SK-N-SH (cell line): ENCODE data around the gene LRRN1. TPM values are rescaled to one million over a fixed set of nuclear protein-coding genes. Genes with fewer than 3 reads are reported as not detected.

ENCODE experiments used
- CTCF ChIA-PET: fragments of 300-600, 350-600 bp; formaldehyde crosslinking; extraction: SDS; loops from one replicate; lab custom pipeline; 2021; lab: Yijun Ruan, JAX
- POLR2A ChIA-PET: fragments of 350-600 bp; sonication (Branson Sonifier 250); formaldehyde crosslinking; extraction: SDS; loops from one replicate; lab custom pipeline; 2020; ENCODE audit warnings: antibody characterized with exemption, inconsistent platforms; lab: Yijun Ruan, JAX
- DNase-seq: peaks from one replicate; pipeline ENCODE4 v3.0.0; 2012
- H2AFZ ChIP-seq: fragments of 200-600 bp; sonication (generic); 2 replicates; pipeline ENCODE4 v1.8.1; 2016; ENCODE audit warnings: antibody characterized with exemption, mild to moderate bottlenecking, low read depth
- H3F3A ChIP-seq: fragments of 200-600 bp; sonication (generic); replicated peaks from 2 replicates; pipeline ENCODE3; 2016; ENCODE audit warnings: antibody characterized with exemption, mild to moderate bottlenecking; ENCODE audit not compliant: insufficient read depth
- H3K27ac ChIP-seq, 2 experiments: fragments of 200-500 bp in 1 of 2; fragments of 200-600 bp in 1 of 2; sonication (Bioruptor generic) in 1 of 2; sonication (generic), shearing (Covaris generic) in 1 of 2; 2 replicates each; pipeline versions ENCODE4 v1.5.1 to v1.6.1; 2014 to 2016; ENCODE audit warnings: low read depth in 2 of 2, inconsistent platforms in 1 of 2, low read length in 1 of 2, mild to moderate bottlenecking in 1 of 2, mixed read lengths in 1 of 2
- H3K27me3 ChIP-seq: fragments of 200-600 bp; sonication (generic), shearing (Covaris generic); 2 replicates; pipeline ENCODE4 v1.6.1; 2016; ENCODE audit warnings: mixed run types; ENCODE audit not compliant: insufficient read depth
- H3K36me3 ChIP-seq, 2 experiments: fragments of 200-500 bp in 1 of 2; fragments of 200-600 bp in 1 of 2; sonication (Bioruptor generic) in 1 of 2; sonication (generic) in 1 of 2; replicated peaks in 1 of 2; 2 replicates each; pipeline versions ENCODE3 to v1.5.1; 2014 to 2016; ENCODE audit warnings: low read length in 1 of 2, mild to moderate bottlenecking in 1 of 2; ENCODE audit not compliant: insufficient read depth in 2 of 2, control insufficient read depth in 1 of 2
- H3K4me1 ChIP-seq, 2 experiments: fragments of 200-500 bp in 1 of 2; fragments of 200-600 bp in 1 of 2; sonication (Bioruptor generic) in 1 of 2; sonication (generic), shearing (Covaris generic) in 1 of 2; 2 replicates each; pipeline versions ENCODE4 v1.5.1 to v1.6.1; 2014 to 2016; ENCODE audit warnings: low read depth in 1 of 2, low read length in 1 of 2, mixed run types in 1 of 2; ENCODE audit not compliant: insufficient read depth in 2 of 2, control insufficient read depth in 1 of 2
- H3K4me2 ChIP-seq: fragments of 200-600 bp; sonication (generic), shearing (Covaris generic); 2 replicates; pipeline ENCODE4 v1.6.1; 2017; ENCODE audit warnings: mixed run types
- H3K4me3 ChIP-seq, 2 experiments: fragments of 200-500 bp in 1 of 2; fragments of 200-600 bp in 1 of 2; sonication (Bioruptor generic) in 1 of 2; sonication (generic), shearing (Covaris generic) in 1 of 2; 2 replicates each; pipeline versions ENCODE4 v1.5.1 to v1.8.1; 2014 to 2016; ENCODE audit warnings: low read depth in 2 of 2, inconsistent platforms in 1 of 2, low read length in 1 of 2, mild to moderate bottlenecking in 1 of 2, mixed read lengths in 1 of 2, moderate library complexity in 1 of 2
- H3K79me2 ChIP-seq: fragments of 200-600 bp; sonication (generic); 2 replicates; pipeline ENCODE4 v1.8.1; 2017; ENCODE audit warnings: mild to moderate bottlenecking; ENCODE audit not compliant: insufficient read depth
- H3K9ac ChIP-seq: fragments of 200-600 bp; sonication (generic); 2 replicates; pipeline ENCODE4 v1.6.1; 2017; ENCODE audit warnings: mixed run types
- H3K9me2 ChIP-seq: fragments of 200-600 bp; sonication (generic); 2 replicates; pipeline ENCODE4 v1.6.1; 2017; ENCODE audit warnings: mixed run types
- H3K9me3 ChIP-seq: fragments of 200-600 bp; sonication (generic); 2 replicates; pipeline ENCODE4 v1.6.1; 2017; ENCODE audit warnings: mixed run types, mild to moderate bottlenecking, moderate library complexity
- H4K20me1 ChIP-seq: fragments of 200-600 bp; sonication (generic); 2 replicates; pipeline ENCODE4 v1.6.1; 2017; ENCODE audit warnings: mild to moderate bottlenecking, mixed run types; ENCODE audit not compliant: insufficient read depth
- FOSL2 ChIP-seq: IDR thresholded peaks from 2 replicates; pipeline ENCODE4 v1.4.0; 2012; ENCODE audit warnings: low read depth, mild to moderate bottlenecking, moderate library complexity, borderline replicate concordance
- FOXJ3 ChIP-seq: sonication (generic); formaldehyde crosslinking; IDR thresholded peaks from 2 replicates; pipeline ENCODE4 v1.5.1; 2020; ENCODE audit warnings: mild to moderate bottlenecking, missing genetic modification reagents
- FOXM1 ChIP-seq: IDR thresholded peaks from 2 replicates; pipeline ENCODE4 v1.4.0; 2012; ENCODE audit warnings: low read depth, mild to moderate bottlenecking
- GABPA ChIP-seq: IDR thresholded peaks from 2 replicates; pipeline ENCODE4 v1.4.0; 2012; ENCODE audit warnings: low read depth, mild to moderate bottlenecking
- IRF3 ChIP-seq: fragments of 150-350 bp; IDR thresholded peaks from 2 replicates; pipeline ENCODE4 v1.6.1; 2016; ENCODE audit warnings: mild to moderate bottlenecking, low read depth, low read length
- MEF2A ChIP-seq: IDR thresholded peaks from 2 replicates; pipeline ENCODE4 v1.4.0; 2012; ENCODE audit warnings: low read depth, borderline replicate concordance
- NFIC ChIP-seq: IDR thresholded peaks from 2 replicates; pipeline ENCODE4 v1.4.0; 2012; ENCODE audit warnings: borderline replicate concordance
- PBX3 ChIP-seq: IDR thresholded peaks from 2 replicates; pipeline ENCODE4; 2012
- RAD21 ChIP-seq: IDR thresholded peaks from 2 replicates; pipeline ENCODE4 v1.6.1; 2012; ENCODE audit warnings: mild to moderate bottlenecking, low read length
- RXRA ChIP-seq: IDR thresholded peaks from 2 replicates; pipeline ENCODE4 v1.4.0; 2012; ENCODE audit warnings: low read depth, mild to moderate bottlenecking, borderline replicate concordance
- SIN3A ChIP-seq: IDR thresholded peaks from 2 replicates; pipeline ENCODE4 v1.6.1; 2012; ENCODE audit warnings: low read depth, mild to moderate bottlenecking, low read length, moderate library complexity, borderline replicate concordance
- SMC3 ChIP-seq: IDR thresholded peaks from 2 replicates; pipeline ENCODE4 v1.6.1; 2012; ENCODE audit warnings: low read depth, low read length, improper control_type of control experiment
- TAF1 ChIP-seq: IDR thresholded peaks from 2 replicates; pipeline ENCODE4 v1.6.1; 2012; ENCODE audit warnings: low read depth, mild to moderate bottlenecking, low read length, moderate library complexity, borderline replicate concordance
- USF1 ChIP-seq: IDR thresholded peaks from 2 replicates; pipeline ENCODE4 v1.4.0; 2012; ENCODE audit warnings: low read depth, borderline replicate concordance
- USF2 ChIP-seq: fragments of 150-350 bp; IDR thresholded peaks from 2 replicates; pipeline ENCODE4 v1.6.1; 2017; ENCODE audit warnings: antibody characterized with exemption, low read length, low read depth, borderline replicate concordance
- WGBS: methylation state at CpG from one replicate; pipeline ENCODE4 v1.1.6; 2017; ENCODE audit warnings: low lambda C conversion rate; 5-methylcytosine and 5-hydroxymethylcytosine counted together
- polyA plus RNA-seq, 3 experiments: library from polyadenylated mRNA; depleted of rRNA; stranded (reverse); fragments of >200 nt; gene quantifications; 2 replicates each; pipeline ENCODE4 v1.2.3, GENCODE V29; 2012

LRRN1 gene
- polyA plus RNA-seq, 1 of the 3 experiments (the other 2 are of a cell fraction) = 0.03 TPM

- no peak overlapping the region for H3K27ac ChIP-seq
- no peak overlapping the region for H3K4me3 ChIP-seq
- H2AFZ ChIP-seq = no peak overlapping the region
- H3K9me3 ChIP-seq = peaks cover 11% of the 10 kb centered on the region
- POLR2A ChIA-PET = no interaction called here
- 44% methylated on average over 2 of the region's 2 CpGs for WGBS
- H3F3A ChIP-seq = no peaks in the 10 kb centered on the region
- no peaks in the 10 kb centered on the region for H3K27me3 ChIP-seq
- no peaks in the 10 kb centered on the region for H3K9me2 ChIP-seq
- H3K4me2 ChIP-seq = no peak overlapping the region
- H4K20me1 ChIP-seq = no peaks in the 10 kb centered on the region
- H3K4me1 ChIP-seq = no peaks in the 10 kb centered on the region
- DNase-seq = no peak
- CTCF ChIA-PET = no interaction called here
- no peaks in the 10 kb centered on the region for H3K79me2 ChIP-seq
- TF ChIP-seq GABPA = no peak
- no peak for TF ChIP-seq FOSL2
- TF ChIP-seq RXRA = no peak
- no peak for TF ChIP-seq SIN3A
- no peak for TF ChIP-seq RAD21
- TF ChIP-seq, all 33 proteins: peak for 0
- no peaks in the 10 kb centered on the region for H3K36me3 ChIP-seq
- no peak overlapping the region for H3K9ac ChIP-seq
Measured at GRCh38 chr3:3842356-3842755, 43.1 kb downstream of the LRRN1 start.

GRCh38 chr3:3847994-3848922 lies 49.0 kb downstream of the LRRN1 start:
- Histone ChIP-seq H3K4me1 (no peaks in the 10 kb centered on the region; a peak in 1 of 4 replicates), H3K9me2 (no peaks in the 10 kb centered on the region), H3K4me3 (no peak overlapping the region), H3K9ac (no peak overlapping the region), H3K36me3 (no peaks in the 10 kb centered on the region)
- POLR2A ChIA-PET = no interaction called here
- TF ChIP-seq IRF3 (no peak), USF2 (no peak), SIN3A (no peak), USF1 (no peak), TAF1 (no peak), NFIC (no peak), PBX3 (no peak), MEF2A (no peak), SMC3 (no peak), FOXM1 (no peak), FOXJ3 (CRISPR knock-in tag) (no peak)
- TF ChIP-seq, all 33 proteins: peak for 0
- Histone ChIP-seq H2AFZ (no peak overlapping the region), H3K27ac (no peak overlapping the region), H3F3A (no peaks in the 10 kb centered on the region), H3K27me3 (no peaks in the 10 kb centered on the region), H3K9me3 (no peaks in the 10 kb centered on the region; the same call in 1 of the 2 replicates), H4K20me1 (no peaks in the 10 kb centered on the region), H3K79me2 (no peaks in the 10 kb centered on the region), H3K4me2 (no peak overlapping the region)
- CTCF ChIA-PET = no interaction called here
- no peak for DNase-seq
- 32% methylated on average over 8 of the region's 8 CpGs for WGBS
